ENCODE measurements around the gene SACS.

Gene SACS

GRCh38 chr13:23433171-23434153, at the start of gene SACS:
Gene SACS, minus strand, starts transcription at chr13:23433702. Its CDS starts 22,463 bp downstream, at chr13:23411239.
- no peaks in the 10 kb centered on the region for H4K20me1 ChIP-seq (ENCODE audit: insufficient read depth, low read length)
- DNase-seq (no peak), ATAC-seq (ENCODE audit: insufficient read depth, low read depth) (no peak)
- TF ChIP-seq EZH2 (IDR thresholded peaks at IDR 0.05; ENCODE audit: borderline replicate concordance, low read depth, low read length, severe bottlenecking) (no peak), CTCF (IDR thresholded peaks at IDR 0.05; ENCODE audit: borderline replicate concordance, extremely low read depth, low read length, poor library complexity, severe bottlenecking) (no peak)
- no peak within 1 kb of the TSS for H3K4me2 ChIP-seq (ENCODE audit: insufficient read depth, low read length)
- peaks cover 5% of the 10 kb centered on the region for H3K27me3 ChIP-seq (ENCODE audit: insufficient read depth, low read length, poor library complexity)
- no peaks in the 10 kb centered on the region for H3K4me1 ChIP-seq (ENCODE audit: insufficient read depth, low read length)
- no peak within 1 kb of the TSS for H3K9ac ChIP-seq (ENCODE audit: low read depth, low read length)
- no peak within 1 kb of the TSS for H3K27ac ChIP-seq (ENCODE audit: low read length)
- H3K4me3 ChIP-seq (ENCODE audit: low read depth in 1 of 2, low read length in 2 of 2): no peak within 1 kb of the TSS
- H2AFZ ChIP-seq (ENCODE audit: low read depth, low read length): no peak within 1 kb of the TSS
- no peaks in the 10 kb centered on the region for H3K79me2 ChIP-seq (ENCODE audit: insufficient read depth, low read length)
- H3K9me3 ChIP-seq (ENCODE audit: insufficient read depth, low read length, severe bottlenecking): no peaks in the 10 kb centered on the region
- no peaks in the 10 kb centered on the region for H3K36me3 ChIP-seq (ENCODE audit: insufficient read depth, low read length)

GRCh38 chr13:23480324-23480723, 46.8 kb upstream of the SACS start:
- no peak for DNase-seq
- TF ChIP-seq CTCF (IDR thresholded peaks at IDR 0.05; ENCODE audit: borderline replicate concordance, extremely low read depth, low read length, poor library complexity, severe bottlenecking): no peak
- TF ChIP-seq EZH2 (IDR thresholded peaks at IDR 0.05; ENCODE audit: borderline replicate concordance, low read depth, low read length, severe bottlenecking): no peak
- no peak overlapping the region for H3K4me3 ChIP-seq (ENCODE audit: low read depth in 1 of 2, low read length in 2 of 2)
- no peaks in the 10 kb centered on the region for H4K20me1 ChIP-seq (ENCODE audit: insufficient read depth, low read length)
- no peaks in the 10 kb centered on the region for H3K79me2 ChIP-seq (ENCODE audit: insufficient read depth, low read length)
- no peak overlapping the region for H3K9ac ChIP-seq (ENCODE audit: low read depth, low read length)
- no peak overlapping the region for H3K27ac ChIP-seq (ENCODE audit: low read length)
- peaks cover 18% of the 10 kb centered on the region for H3K9me3 ChIP-seq (ENCODE audit: insufficient read depth, low read length, severe bottlenecking)
- no peaks in the 10 kb centered on the region for H3K36me3 ChIP-seq (ENCODE audit: insufficient read depth, low read length)
- ATAC-seq (ENCODE audit: insufficient read depth, low read depth): no peak
- no peak overlapping the region for H2AFZ ChIP-seq (ENCODE audit: low read depth, low read length)
- no peaks in the 10 kb centered on the region for H3K27me3 ChIP-seq (ENCODE audit: insufficient read depth, low read length, poor library complexity)
- H3K4me1 ChIP-seq (ENCODE audit: insufficient read depth, low read length): no peaks in the 10 kb centered on the region
- no peak overlapping the region for H3K4me2 ChIP-seq (ENCODE audit: insufficient read depth, low read length)

- H3K27me3 ChIP-seq (ENCODE audit: insufficient read depth, low read length, poor library complexity): no peaks in the 10 kb centered on the region
- no peak overlapping the region for H2AFZ ChIP-seq (ENCODE audit: low read depth, low read length)
- no peak overlapping the region for H3K27ac ChIP-seq (ENCODE audit: low read length)
- H3K36me3 ChIP-seq (ENCODE audit: insufficient read depth, low read length): no peaks in the 10 kb centered on the region
- DNase-seq: no peak
- no peak overlapping the region for H3K9ac ChIP-seq (ENCODE audit: low read depth, low read length)
- H3K9me3 ChIP-seq (ENCODE audit: insufficient read depth, low read length, severe bottlenecking): peaks cover 18% of the 10 kb centered on the region
- no peak for TF ChIP-seq CTCF (IDR thresholded peaks at IDR 0.05; ENCODE audit: borderline replicate concordance, extremely low read depth, low read length, poor library complexity, severe bottlenecking)
- no peak for TF ChIP-seq EZH2 (IDR thresholded peaks at IDR 0.05; ENCODE audit: borderline replicate concordance, low read depth, low read length, severe bottlenecking)
- H4K20me1 ChIP-seq (ENCODE audit: insufficient read depth, low read length): no peaks in the 10 kb centered on the region
- no peaks in the 10 kb centered on the region for H3K79me2 ChIP-seq (ENCODE audit: insufficient read depth, low read length)
- H3K4me1 ChIP-seq (ENCODE audit: insufficient read depth, low read length): no peaks in the 10 kb centered on the region
- H3K4me3 ChIP-seq (ENCODE audit: low read depth in 1 of 2, low read length in 2 of 2): no peak overlapping the region
- H3K4me2 ChIP-seq (ENCODE audit: insufficient read depth, low read length): no peak overlapping the region
- ATAC-seq (ENCODE audit: insufficient read depth, low read depth): no peak
Observed at GRCh38 chr13:23477101-23477500, 43.6 kb upstream of the SACS start.
